HL-60 (cell line): ENCODE measurements around the gene UBL3.

Experiments
- GABPA ChIP-seq: IDR thresholded peaks from 2 replicates; pipeline ENCODE4 v1.6.1; 2012; ENCODE audit warnings: low read depth
- TF ChIP-seq, protein P1 (sequence below): IDR thresholded peaks from one replicate; pipeline ENCODE4 v1.5.1; 2011; ENCODE audit warnings: low read length, control low read depth, inconsistent platforms; ENCODE audit not compliant: insufficient read depth
- TF ChIP-seq, protein P2 (sequence below): IDR thresholded peaks from 2 replicates; pipeline ENCODE4 v1.6.1; 2012; ENCODE audit warnings: low read depth; ENCODE audit not compliant: insufficient replicate concordance

GRCh38 chr13:29882076-29882475 lies 31.7 kb upstream of the UBL3 start:
- TF ChIP-seq GABPA, result no peak
- TF ChIP-seq, protein P1, sequence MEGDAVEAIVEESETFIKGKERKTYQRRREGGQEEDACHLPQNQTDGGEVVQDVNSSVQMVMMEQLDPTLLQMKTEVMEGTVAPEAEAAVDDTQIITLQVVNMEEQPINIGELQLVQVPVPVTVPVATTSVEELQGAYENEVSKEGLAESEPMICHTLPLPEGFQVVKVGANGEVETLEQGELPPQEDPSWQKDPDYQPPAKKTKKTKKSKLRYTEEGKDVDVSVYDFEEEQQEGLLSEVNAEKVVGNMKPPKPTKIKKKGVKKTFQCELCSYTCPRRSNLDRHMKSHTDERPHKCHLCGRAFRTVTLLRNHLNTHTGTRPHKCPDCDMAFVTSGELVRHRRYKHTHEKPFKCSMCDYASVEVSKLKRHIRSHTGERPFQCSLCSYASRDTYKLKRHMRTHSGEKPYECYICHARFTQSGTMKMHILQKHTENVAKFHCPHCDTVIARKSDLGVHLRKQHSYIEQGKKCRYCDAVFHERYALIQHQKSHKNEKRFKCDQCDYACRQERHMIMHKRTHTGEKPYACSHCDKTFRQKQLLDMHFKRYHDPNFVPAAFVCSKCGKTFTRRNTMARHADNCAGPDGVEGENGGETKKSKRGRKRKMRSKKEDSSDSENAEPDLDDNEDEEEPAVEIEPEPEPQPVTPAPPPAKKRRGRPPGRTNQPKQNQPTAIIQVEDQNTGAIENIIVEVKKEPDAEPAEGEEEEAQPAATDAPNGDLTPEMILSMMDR, result no peak
- TF ChIP-seq, protein P2, sequence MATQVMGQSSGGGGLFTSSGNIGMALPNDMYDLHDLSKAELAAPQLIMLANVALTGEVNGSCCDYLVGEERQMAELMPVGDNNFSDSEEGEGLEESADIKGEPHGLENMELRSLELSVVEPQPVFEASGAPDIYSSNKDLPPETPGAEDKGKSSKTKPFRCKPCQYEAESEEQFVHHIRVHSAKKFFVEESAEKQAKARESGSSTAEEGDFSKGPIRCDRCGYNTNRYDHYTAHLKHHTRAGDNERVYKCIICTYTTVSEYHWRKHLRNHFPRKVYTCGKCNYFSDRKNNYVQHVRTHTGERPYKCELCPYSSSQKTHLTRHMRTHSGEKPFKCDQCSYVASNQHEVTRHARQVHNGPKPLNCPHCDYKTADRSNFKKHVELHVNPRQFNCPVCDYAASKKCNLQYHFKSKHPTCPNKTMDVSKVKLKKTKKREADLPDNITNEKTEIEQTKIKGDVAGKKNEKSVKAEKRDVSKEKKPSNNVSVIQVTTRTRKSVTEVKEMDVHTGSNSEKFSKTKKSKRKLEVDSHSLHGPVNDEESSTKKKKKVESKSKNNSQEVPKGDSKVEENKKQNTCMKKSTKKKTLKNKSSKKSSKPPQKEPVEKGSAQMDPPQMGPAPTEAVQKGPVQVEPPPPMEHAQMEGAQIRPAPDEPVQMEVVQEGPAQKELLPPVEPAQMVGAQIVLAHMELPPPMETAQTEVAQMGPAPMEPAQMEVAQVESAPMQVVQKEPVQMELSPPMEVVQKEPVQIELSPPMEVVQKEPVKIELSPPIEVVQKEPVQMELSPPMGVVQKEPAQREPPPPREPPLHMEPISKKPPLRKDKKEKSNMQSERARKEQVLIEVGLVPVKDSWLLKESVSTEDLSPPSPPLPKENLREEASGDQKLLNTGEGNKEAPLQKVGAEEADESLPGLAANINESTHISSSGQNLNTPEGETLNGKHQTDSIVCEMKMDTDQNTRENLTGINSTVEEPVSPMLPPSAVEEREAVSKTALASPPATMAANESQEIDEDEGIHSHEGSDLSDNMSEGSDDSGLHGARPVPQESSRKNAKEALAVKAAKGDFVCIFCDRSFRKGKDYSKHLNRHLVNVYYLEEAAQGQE, result no peak
